Mammary epithelial cell (primary cell): ENCODE measurements around the gene BMP8B.

Source experiments
- CTCF ChIP-seq, 2 donors: IDR thresholded peaks in 1 of 2; conservative IDR thresholded peaks in 1 of 2; 2 replicates each; pipeline ENCODE4 v1.5.1; 2011 to 2012; ENCODE audit warnings: inconsistent platforms in 2 of 2, low read length in 2 of 2, mild to moderate bottlenecking in 2 of 2, control low read depth in 1 of 2, low read depth in 1 of 2; ENCODE audit not compliant: insufficient read depth in 1 of 2; ENCODE audit errors: extremely low read depth in 1 of 2
- EZH2 ChIP-seq: IDR thresholded peaks from 2 replicates; pipeline ENCODE4 v1.6.1; 2012; ENCODE audit warnings: low read length, inconsistent platforms, borderline replicate concordance

GRCh38 chr1:39795651-39796050, 7.0 kb upstream of the BMP8B start:
- TF ChIP-seq CTCF (conservative IDR thresholded peaks at IDR 0.05 in 1 of 2, IDR thresholded peaks at IDR 0.05 in 1 of 2; ENCODE audit: extremely low read depth in 1 of 2, insufficient read depth in 1 of 2, low read depth in 1 of 2, low read length in 2 of 2): no peak
- no peak for TF ChIP-seq EZH2
